ENCODE results near the gene RAPGEF5.
"Not testable (repeated sequence)": the region's sequence is repeated elsewhere in the genome, so short reads cannot be mapped to it uniquely, and the experiment has no call there.

Gene RAPGEF5

DNA sequence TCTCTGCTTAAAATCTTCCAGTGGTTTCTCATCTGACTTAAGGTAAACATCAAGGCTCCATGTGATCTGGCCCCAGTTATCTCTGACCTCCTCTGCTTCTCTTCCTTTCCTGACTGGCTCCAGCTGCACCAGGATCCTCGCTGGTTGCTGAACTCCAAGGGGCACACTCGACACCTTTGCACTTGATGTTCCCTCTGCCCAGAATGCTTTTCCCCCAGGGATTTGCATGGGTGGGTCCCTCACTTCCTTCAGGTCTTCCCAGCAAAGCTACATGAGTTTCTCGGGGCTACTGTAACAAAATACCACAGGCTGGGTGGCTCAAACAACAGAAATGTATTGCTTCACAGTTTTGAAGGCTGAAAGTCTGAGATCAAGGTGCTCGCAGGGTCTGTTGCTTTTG is 245.3 kb downstream of the RAPGEF5 start:
- no peak for DNase-seq

DNA sequence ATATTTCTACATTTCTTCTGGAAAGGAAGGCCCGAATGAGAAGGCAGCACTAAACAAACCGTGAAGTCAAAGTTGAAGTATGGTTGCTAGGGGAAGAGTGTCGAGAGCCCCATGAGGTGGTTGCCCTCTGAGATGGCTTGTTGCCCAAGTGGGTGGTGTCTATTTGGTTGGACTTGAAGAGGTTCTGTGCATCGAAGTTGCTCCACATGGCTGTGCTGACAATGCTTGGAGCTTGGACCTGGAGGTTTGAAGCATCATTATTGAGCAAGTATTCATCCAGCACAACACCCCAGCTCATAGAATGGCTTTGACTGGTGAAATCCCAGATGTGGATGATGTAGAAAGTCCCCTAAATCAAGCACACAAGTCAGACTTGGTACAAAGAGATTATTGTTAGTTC is 246.1 kb downstream of the RAPGEF5 start:
- DNase-seq = no peak

DNA sequence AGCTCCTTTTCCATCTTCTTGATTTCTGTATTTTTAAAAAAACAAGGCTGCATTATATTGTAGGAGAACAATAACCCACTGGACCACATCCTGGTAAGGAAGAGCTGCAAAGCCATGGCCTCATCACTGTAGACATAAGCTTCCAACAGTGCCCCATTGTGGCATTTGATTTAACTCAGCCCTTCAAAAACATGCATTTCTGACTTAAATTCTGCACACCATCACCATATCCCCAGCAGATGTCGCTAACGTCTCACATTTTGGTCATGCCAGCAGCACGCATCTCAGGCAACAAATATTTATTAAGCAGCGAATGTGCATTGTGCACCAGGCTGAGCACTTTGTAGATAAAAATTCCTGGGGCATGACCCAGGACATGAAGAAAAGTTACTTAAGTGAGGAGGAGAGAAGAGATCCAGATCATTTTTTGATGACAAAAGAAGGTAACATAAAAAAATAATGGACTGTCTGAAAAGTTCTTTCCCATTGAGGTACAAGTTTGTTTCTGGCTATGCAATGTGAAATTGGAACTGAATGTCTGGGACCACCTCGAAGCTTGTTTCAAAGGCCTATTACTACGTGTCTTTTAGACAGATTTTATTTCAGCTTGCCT is 246.6 kb downstream of the RAPGEF5 start:
- peak; percentile 45 for DNase-seq

DNA sequence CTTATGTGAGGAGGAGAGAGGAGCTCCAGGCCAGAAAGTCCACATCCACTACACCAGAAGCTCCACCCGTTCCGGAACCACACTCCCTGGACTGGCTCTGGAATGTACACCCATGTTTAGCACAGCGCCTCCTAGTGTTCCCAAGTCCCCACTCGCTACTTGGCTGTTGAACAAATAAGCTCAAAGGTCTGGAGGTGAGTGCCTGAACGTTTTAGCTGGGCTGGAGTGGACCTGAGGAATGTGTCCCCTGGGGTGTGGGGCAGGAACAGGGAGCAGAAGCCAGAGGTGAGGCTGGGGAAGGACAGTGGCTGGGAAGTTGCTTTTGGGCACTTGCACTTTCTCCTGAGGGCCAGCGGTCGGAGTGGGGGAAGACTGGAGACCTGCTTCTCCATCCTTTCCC is 247.2 kb downstream of the RAPGEF5 start:
- DNase-seq = no peak

DNA sequence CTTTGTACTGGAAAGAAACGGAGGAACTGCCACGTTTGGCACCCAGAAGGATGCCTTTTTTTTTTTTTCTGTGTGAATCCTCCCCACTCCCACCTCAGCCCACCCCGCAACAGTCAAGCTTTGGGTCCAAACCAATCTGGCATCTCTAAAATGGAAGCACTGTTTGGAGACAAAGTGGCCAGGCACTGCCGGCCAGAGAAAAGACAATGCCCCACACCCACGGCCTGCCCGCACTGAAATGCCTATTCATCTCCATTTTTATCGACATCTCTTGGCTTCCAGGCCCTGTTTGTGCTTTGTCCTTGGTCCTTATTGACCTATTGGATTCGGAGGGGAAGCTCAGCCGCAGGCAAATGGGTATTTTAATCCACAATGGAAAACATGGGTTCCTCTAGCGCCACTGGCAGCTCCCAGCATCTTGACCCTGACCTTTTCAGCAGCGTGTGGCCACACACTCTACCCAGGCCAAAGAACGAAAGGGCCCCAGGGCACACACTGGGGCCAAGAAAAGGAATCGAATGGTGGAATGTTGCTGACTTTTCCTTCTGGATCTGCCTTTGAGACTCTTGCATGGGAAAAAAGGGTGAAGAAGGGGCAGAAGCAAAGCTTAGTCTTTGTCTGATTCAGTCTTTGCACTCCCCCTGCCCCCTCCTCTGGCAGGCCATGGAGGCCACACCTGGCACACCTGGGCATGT is 248.7 kb downstream of the RAPGEF5 start:
- DNase-seq = no peak

DNA sequence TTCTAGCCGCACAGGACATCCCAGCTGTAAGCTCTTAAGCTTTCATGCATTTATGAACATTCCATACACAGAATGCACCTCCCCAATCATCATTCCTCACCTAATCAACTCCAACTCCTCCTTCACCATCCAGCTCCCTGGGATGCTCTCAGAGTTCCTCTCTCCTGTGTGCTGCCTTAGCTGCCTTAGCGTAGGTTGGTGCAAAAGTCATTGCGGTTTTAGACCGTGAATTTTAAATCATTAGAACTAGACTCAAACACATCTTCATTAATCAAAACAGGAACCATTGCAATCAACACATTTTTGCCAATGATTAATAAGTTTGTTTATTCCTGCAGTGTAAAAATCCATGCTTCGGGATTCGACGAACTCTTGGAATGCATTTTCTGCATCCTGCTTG is 251.4 kb downstream of the RAPGEF5 start:
- DNase-seq = no peak

DNA sequence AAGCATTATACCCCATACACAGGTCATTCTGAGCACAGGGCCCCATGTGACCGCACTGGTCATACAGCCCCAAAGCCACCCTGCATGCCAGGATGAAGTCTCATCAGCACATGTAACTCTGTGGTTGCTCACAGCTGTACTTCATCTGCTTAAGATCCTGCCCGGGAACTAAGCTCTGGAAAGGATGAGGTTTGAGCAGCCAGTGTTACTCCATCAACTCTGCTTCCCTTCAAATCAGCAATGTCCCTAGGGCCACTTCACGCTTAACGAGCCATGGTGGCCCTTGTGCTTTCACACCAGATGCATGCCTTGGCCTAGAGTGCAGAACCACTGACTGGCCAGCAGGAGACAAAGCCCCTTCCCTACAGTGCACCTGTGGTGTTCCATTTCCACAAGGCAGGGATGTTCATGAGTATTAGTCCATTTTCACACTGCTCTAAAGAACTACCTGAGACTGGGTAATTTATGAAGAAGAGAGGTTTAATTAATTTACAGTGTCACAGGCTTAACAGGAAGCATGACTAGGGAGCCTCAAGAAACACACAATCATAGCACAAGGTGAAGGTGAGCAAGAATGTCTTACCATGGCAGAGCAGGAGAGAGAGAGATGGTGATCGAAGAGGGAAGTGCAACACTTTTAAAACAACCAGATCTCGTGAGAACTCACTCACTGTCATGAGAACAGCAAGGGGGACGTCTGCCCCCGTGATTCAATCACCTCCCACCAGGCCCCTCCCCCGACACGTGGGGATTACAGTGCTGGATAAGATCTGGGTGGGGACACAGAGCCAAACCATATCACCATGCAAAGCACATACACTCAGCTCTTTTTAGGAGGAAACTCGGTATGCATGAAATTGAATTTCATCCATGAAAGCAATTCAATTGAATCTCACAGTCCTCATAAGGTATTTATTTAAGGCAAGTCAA is 262.3 kb downstream of the RAPGEF5 start:
- DNase-seq = no peak

DNA sequence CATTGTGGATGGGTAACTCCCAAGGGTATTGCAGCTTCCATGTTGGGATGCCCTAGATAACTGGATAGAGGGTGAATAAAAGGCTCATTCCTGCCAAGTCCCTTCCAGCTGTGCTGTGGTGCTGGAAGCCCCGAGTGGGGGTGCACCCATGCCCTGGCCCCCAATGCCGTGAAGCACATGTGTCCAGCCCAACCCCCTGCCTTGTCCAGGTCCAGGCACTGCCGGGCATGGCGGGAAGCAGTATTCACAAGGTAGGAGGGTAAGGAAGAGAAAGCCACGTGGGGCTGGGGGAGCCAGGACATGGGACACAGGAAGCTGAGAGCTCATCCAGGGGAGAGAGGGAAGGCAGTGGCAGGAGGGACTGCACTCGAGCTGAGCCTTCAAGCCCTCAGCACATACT is 263.0 kb downstream of the RAPGEF5 start:
- DNase-seq = no peak

DNA sequence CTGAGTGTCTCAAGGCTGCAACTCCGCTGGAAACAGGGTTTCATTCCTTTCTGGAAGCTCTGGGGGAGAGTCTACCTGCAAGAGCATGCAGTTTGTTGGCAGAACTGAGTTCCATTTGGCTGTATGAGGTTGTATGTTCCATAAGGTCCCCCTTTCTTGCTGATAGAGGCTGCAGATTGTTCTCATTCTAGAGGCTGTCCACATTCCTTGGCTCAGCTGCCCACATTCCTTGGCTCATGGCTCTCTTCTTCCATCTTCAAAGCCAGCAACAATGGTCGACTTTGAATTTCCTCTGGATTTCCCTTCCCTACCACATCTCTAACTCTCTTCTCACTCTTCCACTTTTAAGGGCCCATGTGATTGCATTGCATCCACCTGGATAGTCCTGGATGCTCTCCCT is 264.0 kb downstream of the RAPGEF5 start:
- no peak for DNase-seq

DNA sequence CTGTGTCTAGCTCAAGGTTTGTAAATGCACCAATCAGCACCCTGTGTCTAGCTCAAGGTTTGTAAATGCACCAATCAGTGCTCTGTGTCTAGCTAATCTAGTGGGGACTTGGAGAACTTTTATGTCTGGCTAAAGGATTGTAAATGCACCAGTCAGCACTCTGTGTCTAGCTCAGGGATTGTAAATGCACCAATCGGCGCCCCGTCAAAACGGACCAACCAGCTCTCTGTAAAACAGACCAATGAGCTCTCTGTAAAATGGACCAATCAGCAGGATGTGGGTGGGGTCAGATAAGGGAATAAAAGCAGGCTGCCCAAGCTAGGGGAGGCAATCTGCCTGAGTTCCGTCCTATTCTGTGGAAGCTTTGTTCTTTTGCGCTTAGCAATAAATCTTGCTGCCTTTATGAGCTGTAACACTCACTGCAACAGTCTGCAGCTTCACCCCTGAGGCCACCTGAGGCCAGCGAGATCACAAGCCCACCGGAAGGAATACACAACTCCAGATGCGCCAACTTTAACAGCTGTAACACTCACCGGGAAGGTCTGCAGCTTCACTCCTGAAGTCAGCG is 265.9 kb downstream of the RAPGEF5 start:
- DNase-seq = not testable (repeated sequence)

DNA sequence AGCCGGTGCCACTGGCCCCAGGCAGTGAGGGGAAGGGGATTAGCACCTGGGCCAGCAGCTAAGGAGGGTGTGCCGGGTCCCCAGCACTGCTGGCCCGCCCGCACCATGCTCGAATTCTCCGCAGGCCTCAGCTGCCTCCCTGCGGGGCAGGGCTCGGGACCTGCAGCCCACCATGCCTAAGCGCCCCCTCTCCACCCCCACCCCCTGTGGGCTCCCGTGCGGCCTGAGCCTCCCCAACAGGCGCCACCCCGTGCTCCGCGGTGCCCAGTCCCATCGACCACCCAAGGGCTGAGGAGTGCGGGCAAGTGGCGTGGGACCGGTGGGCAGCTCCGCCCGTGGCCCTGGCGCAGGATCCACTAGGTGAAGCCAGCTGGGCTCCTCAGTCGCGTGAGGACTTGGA is 266.4 kb downstream of the RAPGEF5 start:
- no peak for DNase-seq

DNA sequence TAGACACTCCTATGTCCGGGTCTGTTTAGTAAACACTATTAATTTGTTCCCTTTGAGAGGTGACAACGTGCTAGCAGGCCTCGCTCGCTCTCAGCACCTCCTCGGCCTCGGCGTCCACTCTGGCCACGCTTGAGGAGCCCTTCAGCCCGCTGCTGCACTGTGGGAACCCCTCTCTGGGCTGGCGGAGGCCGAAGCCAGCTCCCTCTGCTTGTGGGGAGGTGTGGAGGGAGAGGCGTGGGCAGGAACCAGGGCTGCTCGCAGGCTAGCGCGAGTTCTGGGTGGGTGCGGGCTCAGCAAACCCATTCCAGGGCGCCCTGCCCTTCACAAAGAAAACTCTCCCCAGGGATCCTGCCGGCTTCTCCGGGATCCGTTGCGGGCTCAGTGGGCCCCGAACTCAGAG is 266.8 kb downstream of the RAPGEF5 start:
- DNase-seq = no peak

DNA sequence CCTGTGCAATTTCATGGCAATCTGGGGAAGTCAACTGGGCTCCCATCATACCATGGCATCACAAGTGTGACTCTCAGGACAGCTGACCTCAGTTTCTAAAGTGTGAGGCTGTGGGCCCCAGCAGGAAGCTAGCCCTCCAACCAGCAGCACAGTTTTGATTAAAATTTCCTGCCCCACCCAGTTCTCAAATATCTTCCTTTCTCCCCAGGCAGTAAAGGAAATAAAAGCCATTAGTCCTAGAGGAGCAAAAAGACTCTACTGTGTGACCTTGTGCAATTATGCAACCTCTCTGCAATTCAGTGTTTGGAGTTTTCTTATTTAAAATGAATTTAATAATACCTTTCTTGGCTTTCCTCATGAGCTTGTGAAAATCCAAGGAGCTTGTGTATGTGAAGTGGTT is 268.1 kb downstream of the RAPGEF5 start:
- DNase-seq = no peak

DNA sequence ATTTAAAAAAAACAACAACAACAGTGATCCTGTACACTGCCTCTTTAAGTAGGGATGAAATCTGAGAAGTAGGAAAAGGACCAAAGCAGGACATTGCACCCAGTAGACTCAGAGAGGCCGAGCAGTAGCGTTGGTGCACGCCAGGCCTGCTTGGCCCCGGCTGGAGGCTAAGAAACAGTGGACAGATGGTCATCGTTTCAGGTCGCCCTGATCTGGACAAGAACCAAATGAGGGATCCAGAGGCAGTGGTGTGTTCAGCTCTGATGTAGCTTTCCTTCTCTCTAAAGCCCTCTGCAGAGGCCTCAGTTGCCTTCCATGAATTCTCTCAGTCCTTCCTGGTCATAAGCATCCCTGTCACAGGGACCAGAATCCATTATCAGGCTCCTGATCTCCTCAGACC is 269.1 kb downstream of the RAPGEF5 start:
- DNase-seq = no peak

DNA sequence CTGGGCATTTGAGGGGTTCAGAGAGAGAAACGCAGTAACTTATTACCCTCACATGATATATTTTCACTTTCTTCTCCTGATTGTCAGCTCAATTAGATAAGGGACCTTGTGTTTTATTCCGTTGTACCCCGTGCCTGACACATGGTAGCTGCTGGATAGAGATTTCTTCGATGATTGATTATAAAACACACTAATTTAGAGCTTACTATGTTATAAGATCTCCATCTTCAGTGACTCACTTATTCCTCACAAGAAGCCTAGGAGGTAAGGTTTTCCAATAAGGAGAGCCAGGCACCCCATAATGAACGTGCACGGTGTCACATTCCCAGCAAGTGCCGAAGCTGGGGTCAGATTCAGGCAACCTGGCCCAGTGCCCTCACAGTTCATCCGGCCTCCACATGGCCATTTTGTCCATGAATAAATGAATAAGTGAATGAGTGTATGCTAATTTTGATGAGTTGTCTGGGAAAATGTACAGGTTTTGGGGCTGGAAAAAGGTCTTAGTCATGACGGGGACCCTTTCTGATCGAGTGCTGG is 273.2 kb downstream of the RAPGEF5 start:
- DNase-seq = no peak

DNA sequence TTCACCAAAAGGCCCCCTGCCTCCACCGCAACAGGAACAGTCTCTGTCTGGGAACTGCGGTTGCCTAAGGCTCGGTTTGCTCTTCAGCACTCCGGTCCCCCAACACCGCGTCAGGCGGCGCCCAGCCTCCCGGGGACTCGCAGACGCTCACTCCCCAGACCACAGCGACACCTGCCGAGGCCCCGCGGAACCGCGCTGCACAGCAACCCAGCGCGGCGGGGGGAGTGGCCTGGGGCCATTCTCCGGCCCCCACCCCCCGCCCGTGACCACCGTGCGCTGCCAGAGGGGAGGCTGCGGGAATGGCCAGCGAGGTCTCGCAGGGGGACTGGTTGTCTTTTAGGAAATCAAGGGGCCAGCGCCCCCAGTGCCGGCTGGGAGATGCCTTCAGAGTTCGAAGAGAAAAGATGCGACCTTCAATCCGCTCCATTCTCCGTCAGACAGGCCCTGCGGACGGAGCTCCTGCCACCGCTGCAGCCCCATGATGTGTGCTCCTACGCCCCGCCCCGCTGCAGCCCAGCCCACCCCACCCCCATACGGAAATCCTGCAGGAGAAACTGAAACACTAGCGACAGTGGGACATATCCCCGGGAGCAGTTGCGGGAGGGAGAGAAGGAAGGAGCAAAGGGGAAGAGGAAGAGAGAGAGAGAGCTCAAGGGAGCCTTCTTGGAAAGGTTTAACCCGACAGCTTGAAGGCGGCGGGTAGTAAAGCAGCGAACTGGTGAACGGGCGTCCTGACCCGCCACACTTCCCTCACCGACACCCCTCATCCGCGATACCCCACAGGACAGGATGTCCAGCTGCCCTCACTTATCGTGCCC is 273.9 kb downstream of the RAPGEF5 start:
- DNase-seq = peak; percentile 85

DNA sequence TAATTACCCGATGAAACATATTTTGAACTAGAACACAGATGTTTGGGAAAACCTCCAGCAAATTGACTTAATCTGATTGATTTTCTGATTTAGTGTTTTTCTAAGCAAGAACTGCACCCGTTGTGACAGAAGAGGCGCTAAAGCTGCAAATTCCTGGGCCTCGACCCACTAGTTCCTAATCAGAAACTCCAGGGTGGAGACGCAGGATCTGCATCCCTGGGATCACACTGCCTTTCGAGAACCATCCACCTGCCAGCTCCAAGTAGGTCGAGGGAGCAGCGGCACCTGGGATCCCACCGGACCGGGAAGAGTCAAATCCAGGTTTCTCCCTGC is 274.4 kb downstream of the RAPGEF5 start:
- DNase-seq = no peak

DNA sequence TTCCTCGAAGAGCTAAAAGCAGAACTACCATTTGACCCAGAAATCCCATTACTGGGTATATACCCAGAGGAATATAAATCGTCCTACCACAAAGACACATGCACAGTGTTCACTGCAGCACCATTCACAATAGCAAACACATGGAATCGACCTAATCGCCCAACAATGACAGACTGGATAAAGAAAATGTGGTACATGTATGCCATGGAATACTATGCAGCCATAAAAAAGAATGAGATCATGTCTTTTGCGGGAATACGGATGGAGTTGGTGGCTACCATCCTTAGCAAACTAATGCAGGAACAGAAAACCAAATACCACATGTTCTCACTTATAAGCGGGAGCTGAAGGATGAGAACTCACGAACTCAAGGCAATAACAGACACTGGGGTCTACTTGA is 276.7 kb downstream of the RAPGEF5 start:
- DNase-seq = not testable (repeated sequence)

DNA sequence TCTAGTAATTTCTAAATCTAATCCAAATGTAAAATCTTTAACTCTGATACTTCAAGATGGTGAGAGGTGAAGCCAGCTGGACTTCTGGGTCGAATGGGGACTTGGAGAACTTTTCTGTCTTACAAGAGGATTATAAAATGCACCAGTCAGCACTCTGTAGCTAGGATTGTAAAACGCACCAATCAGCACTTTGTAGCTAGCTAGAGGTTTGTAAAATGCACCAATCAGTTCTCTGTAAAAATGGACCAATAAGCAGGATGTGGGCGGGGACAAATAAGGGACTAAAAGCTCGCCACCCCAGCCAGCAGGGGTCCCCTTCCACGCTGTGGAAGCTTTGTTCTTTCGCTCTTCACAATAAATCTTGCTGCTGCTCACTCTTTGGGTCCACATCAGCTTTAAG is 278.1 kb downstream of the RAPGEF5 start:
- DNase-seq = not testable (repeated sequence)

DNA sequence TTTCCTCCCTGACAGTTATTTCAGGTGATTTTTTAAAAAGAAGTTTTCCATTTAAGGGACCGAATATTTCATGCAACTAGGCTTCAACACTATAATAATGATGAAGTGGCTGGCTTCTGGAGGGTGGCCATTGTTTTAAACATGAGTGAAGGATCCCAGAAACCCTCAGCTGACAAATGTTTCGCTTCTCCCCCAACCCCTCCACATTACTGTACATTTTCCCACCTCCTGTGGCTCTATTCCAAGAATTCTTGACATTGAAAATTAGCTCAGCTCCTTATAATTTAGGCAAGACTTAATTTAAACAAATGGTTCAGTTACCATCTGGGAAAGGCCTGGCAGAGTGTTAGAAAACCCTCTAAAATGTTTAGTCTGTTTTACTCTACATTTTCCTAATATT is 281.4 kb downstream of the RAPGEF5 start:
- no peak for DNase-seq

DNA sequence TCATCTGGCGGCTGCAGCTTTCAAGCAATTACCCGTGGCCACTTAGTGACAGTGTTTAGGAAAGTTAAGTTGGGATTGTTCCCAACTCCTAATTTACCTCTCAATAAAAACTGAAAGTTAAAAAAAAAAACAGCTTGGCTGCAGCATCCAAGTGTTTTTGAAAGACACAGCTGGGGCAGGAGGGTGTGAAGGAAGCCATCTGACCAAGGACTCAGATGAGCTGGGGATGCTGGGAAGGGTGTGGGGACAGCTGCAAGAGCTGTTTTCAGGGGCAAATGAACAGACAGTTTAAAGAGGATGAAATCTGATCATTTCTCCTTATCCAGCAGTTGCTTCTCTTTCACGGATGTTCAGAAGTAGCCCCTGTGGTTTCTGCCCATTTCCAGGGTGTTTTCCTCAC is 282.1 kb downstream of the RAPGEF5 start:
- no peak for DNase-seq
